GM04504 (cell line): ENCODE results near the gene RHBDL3.
"Not testable (repeated sequence)": the region's sequence is repeated elsewhere in the genome, so short reads cannot be mapped to it uniquely, and the experiment has no call there.

Experiments
- DNase-seq: peaks from one replicate; pipeline ENCODE4 v3.0.0-alpha.2; 2012; ENCODE audit warnings: low read depth

The RHBDL3 gene

GRCh38 chr17:32323811-32324491, 58.3 kb downstream of the RHBDL3 start:
- no peak for DNase-seq

GRCh38 chr17:32327911-32328310, 62.3 kb downstream of the RHBDL3 start:
- no peak for DNase-seq

GRCh38 chr17:32330147-32330546, 64.5 kb downstream of the RHBDL3 start:
- DNase-seq, result no peak

- no peak for DNase-seq
Measured at GRCh38 chr17:32331243-32332040, 65.8 kb downstream of the RHBDL3 start.

GRCh38 chr17:32333187-32333586, 67.6 kb downstream of the RHBDL3 start:
- DNase-seq, result no peak

- DNase-seq, result no peak
Measured at GRCh38 chr17:32335046-32335445, 69.4 kb downstream of the RHBDL3 start.

GRCh38 chr17:32335687-32336086, 70.1 kb downstream of the RHBDL3 start:
- peak; percentile 54 for DNase-seq

- no peak for DNase-seq
Measured at GRCh38 chr17:32341141-32341856, 75.7 kb downstream of the RHBDL3 start.

GRCh38 chr17:32341857-32342602, 76.4 kb downstream of the RHBDL3 start, which contains the start of gene C17orf75:
Gene C17orf75, minus strand, starts transcription at chr17:32342173. Its CDS starts 34 bp downstream, at chr17:32342139.
- DNase-seq, result peak; percentile 41

- DNase-seq, result no peak
Measured at GRCh38 chr17:32342603-32343325, 77.1 kb downstream of the RHBDL3 start.

- no peak for DNase-seq
Measured at GRCh38 chr17:32345951-32346600, 80.4 kb downstream of the RHBDL3 start.

- DNase-seq, result no peak
Measured at GRCh38 chr17:32348483-32348800, 82.8 kb downstream of the RHBDL3 start.

GRCh38 chr17:32349503-32349853, 83.8 kb downstream of the RHBDL3 start:
- DNase-seq, result no peak

GRCh38 chr17:32349854-32350665, 84.4 kb downstream of the RHBDL3 start, which contains the start of gene ZNF207:
Gene ZNF207, plus strand, starts transcription at chr17:32350157. Its CDS starts 129 bp downstream, at chr17:32350286.
- DNase-seq, result peak; percentile 92

- peak; percentile 39 for DNase-seq
Measured at GRCh38 chr17:32350666-32351418, 85.2 kb downstream of the RHBDL3 start.

- DNase-seq, result not testable (repeated sequence)
Measured at GRCh38 chr17:32352734-32353133, 87.1 kb downstream of the RHBDL3 start.

- no peak for DNase-seq
Measured at GRCh38 chr17:32355649-32356377, 90.2 kb downstream of the RHBDL3 start.

- DNase-seq, result no peak
Measured at GRCh38 chr17:32356378-32356743, 90.7 kb downstream of the RHBDL3 start.

- no peak for DNase-seq
Measured at GRCh38 chr17:32356750-32357149, 91.1 kb downstream of the RHBDL3 start.
